Diencephalon (tissue), 1 donor: Measurements from ENCODE around the gene PEX12. TPM values are rescaled to one million over a fixed set of nuclear protein-coding genes. Genes with fewer than 3 reads are reported as not detected.

Source experiments
- small RNA-seq: library from RNA; depleted of rRNA; stranded (forward); fragments of <200 nt; gene quantifications from one replicate; pipeline ENCODE3, GENCODE V24; 2014
- total RNA-seq: library from RNA; depleted of rRNA; stranded (reverse); fragments of >200 nt; gene quantifications from one replicate; pipeline ENCODE4 v1.2.3, GENCODE V29; 2014

PEX12 gene
- total RNA-seq, result 7.2 TPM

DNA sequence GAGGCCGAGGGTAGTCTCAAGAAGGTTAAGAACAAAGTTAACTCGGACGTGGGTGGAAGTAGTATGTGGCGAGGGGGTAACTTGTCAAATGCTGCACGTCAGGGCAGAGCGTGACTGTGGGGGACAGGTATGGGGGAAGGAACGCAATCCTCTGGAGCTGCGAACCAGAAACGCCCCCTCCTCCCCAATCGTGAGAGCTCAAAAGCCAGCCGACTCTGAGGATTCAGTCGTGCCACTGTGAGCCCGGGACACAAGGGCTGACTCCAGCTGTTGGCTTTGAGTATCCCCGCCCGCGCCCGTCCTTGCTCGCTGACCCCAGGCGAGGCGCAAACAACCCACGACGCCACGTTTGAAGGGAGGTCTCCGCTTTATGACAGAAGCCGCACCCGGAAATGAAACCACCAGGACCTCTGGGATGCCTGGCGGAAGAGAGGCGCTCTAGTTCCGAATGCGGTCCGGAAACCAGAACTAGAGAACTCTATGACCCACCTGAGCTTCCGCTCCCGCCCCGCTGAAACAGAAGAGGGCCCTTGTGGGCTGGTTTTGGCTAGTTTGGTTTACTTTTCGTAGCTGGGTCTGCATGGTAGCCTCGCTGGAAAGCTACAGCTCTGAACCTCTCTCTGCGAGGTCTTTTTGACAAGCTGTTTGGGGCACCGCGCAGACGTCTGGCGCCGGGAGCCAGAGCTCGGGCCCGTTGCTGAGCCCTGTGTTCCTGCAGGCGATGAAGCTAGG is at the start of gene PEX12:
Gene PEX12 (minus strand): TSS at position 375 of the 732 bp plus-strand sequence. CDS start 550 bp downstream, outside the sequence.

DNA sequence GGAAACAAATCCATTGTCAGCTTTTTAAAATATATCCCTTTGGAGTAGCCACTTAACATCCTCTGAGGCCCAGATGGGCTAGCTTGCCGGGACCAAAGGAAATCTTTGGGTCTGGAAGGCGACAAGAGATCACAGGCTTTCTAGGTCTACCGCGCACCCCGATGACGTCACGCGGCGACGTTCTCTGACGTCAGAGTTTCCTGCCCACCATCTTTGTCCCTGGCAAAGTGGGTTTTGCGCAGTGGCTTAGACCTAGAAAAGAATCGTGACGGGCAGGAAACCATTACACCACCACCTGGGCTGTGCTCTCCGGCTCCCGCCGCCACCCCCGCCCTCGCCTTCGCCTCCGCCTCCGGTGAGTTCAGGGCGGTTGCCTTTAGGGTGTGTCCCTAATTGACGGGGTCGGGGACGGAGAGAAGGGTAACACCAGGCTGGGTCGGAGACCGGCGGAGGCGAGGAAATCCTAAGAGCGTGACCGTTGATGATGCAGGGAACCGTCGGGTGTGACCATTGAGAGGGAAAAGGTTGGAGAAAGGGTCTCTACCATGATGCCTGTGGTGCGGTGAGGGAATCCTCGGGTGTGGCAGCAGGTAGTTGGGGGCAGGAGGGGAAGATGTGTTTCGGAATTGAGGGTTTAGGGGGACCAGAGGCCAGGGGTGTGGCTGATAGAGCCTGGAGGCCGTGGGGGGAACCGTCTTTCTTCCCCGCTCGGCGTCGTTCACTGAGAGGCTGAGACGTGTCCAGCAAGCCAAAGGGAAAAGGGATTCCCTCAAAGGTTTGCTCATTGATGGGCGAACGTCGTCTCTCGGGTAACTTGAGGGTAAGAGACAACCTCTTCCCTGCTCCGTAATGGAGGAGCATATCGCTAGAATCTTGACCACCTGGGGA is 8.9 kb upstream of the PEX12 start, which contains the start of gene AP2B1:
Gene AP2B1 (plus strand): TSS at position 249 of the 888 bp plus-strand sequence. CDS start 6,709 bp downstream, outside the sequence.

DNA sequence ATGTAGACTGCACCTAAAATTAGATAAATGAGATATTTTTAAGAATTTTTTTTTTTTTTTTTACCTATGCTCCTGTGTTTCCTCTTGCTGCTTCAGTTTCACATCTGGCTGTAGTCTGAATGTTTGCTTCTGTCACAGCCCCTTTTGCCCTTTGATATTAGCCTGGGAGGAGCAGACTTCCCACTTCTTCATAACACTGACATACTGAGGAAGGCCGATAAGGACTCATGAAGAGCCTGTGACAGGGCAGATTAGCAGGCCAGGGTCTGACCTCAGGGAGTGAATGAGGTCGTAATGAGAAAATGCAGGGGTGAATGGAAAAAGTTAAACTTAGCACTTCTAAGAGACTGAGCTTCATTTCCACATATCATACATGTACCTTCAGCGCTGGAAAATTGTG is 17.7 kb downstream of the PEX12 start, which contains the start of gene SLFN14:
Gene SLFN14 (minus strand): TSS at position 117 of the 400 bp plus-strand sequence. CDS start 2,757 bp downstream, outside the sequence.

DNA sequence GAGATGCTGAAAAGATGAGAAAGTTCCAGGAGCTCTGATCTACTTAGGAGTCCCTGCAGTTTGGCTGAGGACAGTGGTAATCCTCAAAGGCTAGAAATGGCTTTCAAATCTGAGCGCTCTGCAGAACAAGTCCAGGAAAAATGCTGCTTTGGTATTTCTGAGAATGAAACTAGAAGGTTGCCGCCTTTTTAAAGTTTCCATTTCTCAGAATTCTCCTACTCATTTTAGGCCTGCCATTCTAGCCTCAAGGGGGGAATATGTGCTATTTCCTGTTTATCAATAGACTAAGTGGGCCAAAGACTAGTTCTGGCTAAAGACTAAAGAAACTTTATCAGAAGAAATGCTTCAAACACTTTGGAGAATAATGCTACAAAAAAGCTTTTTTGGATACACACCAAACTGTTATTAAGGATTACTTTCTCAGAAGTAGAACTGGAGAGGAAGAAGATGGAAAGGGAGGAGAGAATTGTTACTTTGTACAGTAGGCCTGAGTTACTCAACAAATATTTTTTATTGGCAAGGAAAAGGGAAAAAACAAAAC is 40.7 kb downstream of the PEX12 start, which contains the start of gene SLFN12L:
Gene SLFN12L (minus strand): TSS at position 78 of the 541 bp plus-strand sequence. CDS start 15,314 bp downstream, outside the sequence.

Small RNA genes lying within 50 kb of the gene (small RNA-seq; reads per million reads assigned to genes)
- gene AC004134.1 (not detected), gene AC015911.1 (not detected), gene SNORD7 (28.0 reads per million, percentile 95 among the genes with 10 or more reads in this experiment)

Other genes starting within 250 kb of the PEX12 start
- 7.8 TPM for gene SLFN11, start 204.9 kb downstream of the PEX12 start, total RNA-seq
- gene SLFN12, start 146.1 kb downstream of the PEX12 start, total RNA-seq, result 8.8 TPM
- 1.4 TPM for gene SLFN13, start 129.8 kb downstream of the PEX12 start, total RNA-seq
- 0.46 TPM for gene SLFN12L, start 40.9 kb downstream of the PEX12 start, total RNA-seq
- 0.23 TPM for gene SLFN14, start 17.8 kb downstream of the PEX12 start, total RNA-seq
- gene AP2B1, start 8.8 kb upstream of the PEX12 start, total RNA-seq, result 287 TPM
- gene RASL10B, start 153.1 kb upstream of the PEX12 start, total RNA-seq, result 20.3 TPM
- 1.2 TPM for gene GAS2L2, start 174.7 kb upstream of the PEX12 start, total RNA-seq
- gene C17orf50, start 182.3 kb upstream of the PEX12 start, total RNA-seq, result not detected
- gene MMP28, start 217.1 kb upstream of the PEX12 start, total RNA-seq, result 15.2 TPM
- gene TAF15, start 230.9 kb upstream of the PEX12 start, total RNA-seq, result 75.4 TPM